Fibroblast of upper back skin (primary cell): Measurements from ENCODE around the gene EVA1B.

ENCODE experiments used
- DNase-seq: peaks from one replicate; pipeline ENCODE4 v3.0.0-alpha.2; 2013

The EVA1B gene

DNA sequence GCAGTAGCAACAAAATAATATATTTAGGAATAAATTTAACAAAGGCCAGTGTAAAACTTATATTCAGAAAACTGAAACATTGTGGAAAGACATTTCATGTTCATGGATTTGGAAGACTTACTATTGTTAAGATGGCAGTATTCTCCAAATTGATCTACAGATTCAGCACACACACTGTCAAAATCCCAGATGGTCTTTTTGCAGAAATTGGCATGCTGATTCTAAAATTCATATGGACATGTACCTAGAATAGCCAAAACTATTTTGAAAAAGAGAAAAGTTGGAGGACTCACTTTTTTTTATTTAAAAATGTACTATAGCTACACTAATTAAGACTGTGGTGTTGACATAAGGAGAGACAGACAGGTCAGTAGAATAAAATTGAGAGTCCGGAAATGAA lies 49.2 kb downstream of the EVA1B start:
- DNase-seq, result no peak

GRCh38 chr1:36273024-36273423 lies 50.4 kb downstream of the EVA1B start:
- DNase-seq, result no peak
